Epithelial cell of prostate (primary cell): Measurements from ENCODE around the gene SOCS4.
A peak's percentile ranks its signal among the peaks of the same experiment; 100 is the strongest.
"Not testable (repeated sequence)": the region's sequence is repeated elsewhere in the genome, so short reads cannot be mapped to it uniquely, and the experiment has no call there.

Experiments
- DNase-seq: peaks from one replicate; pipeline ENCODE4 v3.0.0-alpha.2; 2011; ENCODE audit warnings: low read depth, low spot score
- H3K27ac ChIP-seq: fragments of 450-650 bp; 2 replicates; pipeline ENCODE4 v1.5.1; 2017; ENCODE audit warnings: mild to moderate bottlenecking

SOCS4 gene

DNA sequence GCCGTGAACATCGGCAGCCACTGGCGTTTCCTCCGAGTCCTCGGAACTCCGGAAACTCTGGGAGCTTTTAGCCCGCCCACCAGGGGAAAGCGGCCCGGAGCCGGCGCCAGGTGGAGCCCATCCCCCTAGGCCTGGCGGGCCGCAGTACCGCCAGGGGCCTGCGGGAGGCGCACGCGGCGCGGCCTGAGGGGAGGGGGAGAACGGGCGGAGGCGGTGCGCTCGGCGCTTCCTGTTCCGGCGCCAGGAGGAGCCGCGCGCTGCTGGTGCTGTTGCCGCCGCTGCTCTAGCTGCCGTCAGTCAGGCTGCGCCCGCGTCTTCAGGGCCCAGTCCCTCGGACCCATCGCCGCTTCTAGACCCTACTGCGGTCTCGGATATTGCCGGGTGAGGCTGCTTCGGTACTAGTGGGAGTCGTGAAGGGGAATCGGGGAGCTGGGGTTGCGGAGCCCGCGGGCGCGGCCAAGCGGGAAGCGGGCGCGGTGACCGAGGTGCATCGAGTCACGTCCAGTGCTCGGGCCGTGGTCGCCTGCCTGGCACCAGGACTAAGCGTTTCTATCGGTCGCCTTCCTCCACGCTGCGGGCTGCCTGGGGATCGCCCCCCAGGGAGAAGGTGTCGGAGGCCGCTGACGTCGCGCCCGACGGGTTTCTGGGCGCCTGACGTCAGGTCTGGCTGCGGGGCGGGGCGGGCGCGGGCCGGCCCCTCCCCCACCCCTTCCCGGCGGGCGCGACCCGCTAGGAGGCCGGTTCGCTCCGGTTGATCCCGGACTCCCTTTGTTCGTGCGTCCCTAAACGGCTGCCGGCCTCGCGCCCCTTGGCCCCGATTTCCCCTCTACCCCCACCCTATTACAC is 24.6 kb downstream of the SOCS4 start, which contains the start of gene MAPK1IP1L:
TSS of gene MAPK1IP1L (plus strand) at position 225 of the 846 bp plus-strand sequence. CDS start 10,037 bp downstream, outside the sequence.
- peak; percentile 57 for DNase-seq
- H3K27ac ChIP-seq, result peak within 1 kb of the TSS; percentile 97

DNA sequence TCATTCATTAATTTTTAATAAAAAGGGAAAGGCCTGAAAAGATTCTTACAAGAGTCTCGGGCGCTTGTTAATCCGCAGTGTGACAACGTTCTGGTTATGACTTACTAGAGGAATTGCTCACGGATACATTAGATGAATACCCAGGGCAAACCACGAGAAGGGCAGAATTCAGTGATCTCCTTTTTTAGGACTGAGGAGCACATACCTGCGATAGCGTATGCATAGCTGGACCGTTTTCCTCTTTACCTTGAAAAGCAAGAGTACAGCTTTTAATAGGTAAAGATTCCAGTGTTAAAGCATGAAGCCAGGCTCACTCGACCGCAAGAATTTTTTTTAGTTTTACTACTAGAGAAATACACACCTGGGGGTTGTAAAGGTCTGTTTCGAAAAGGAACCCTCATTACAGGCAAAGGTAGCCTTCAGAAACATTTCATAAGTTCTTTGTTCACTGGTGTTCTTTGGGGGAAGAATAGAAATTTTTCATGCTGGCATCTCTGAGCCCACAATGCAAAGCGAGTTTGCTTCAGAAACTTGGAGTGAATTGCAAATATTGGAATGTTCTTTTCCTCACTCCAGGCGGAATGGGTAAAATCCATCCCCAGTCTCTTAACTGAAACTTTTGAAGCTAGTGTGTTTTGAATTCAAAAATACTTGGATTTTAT is 25.4 kb downstream of the SOCS4 start:
- peak overlapping the region; percentile 97 for H3K27ac ChIP-seq
- no peak for DNase-seq

DNA sequence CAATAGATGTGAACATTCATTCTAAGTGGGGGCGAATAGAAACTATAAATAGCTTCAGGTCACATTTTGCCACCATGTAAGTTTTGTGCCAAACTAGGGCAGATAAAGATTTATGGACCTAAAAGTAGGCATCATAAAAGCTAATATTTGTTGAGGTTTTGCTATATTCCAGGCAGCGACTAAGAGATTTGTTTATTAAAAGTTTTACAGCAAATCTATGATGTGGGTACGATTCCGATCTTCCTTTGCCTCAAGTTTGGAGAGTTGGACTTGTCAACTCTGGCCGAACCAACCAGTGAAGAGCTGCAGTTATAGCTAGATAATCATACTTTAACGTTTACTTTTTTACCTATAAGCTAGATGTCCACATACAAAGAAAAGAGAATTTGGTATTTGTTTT is 26.0 kb downstream of the SOCS4 start:
- DNase-seq, result no peak
- peak overlapping the region; percentile 97 for H3K27ac ChIP-seq

DNA sequence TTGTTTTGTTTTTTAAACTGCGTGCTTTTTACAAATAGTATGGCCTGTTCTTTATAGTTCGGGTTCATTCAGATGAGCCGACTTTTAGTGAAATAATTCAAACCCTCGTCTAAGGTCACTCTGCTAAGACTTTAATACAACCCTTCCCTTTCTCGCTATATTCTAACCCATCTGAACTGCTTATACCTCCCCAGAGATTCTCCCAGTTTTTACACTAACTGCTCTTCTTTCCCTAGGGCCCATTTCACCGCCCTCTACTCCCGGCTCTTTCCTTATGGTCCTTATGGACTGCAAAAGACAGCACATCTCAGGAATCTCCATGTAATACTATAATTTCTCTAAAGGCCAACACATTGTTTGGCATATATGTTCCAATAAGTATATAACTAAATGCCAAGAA is 26.5 kb downstream of the SOCS4 start:
- DNase-seq, result no peak
- H3K27ac ChIP-seq, result no peak overlapping the region

DNA sequence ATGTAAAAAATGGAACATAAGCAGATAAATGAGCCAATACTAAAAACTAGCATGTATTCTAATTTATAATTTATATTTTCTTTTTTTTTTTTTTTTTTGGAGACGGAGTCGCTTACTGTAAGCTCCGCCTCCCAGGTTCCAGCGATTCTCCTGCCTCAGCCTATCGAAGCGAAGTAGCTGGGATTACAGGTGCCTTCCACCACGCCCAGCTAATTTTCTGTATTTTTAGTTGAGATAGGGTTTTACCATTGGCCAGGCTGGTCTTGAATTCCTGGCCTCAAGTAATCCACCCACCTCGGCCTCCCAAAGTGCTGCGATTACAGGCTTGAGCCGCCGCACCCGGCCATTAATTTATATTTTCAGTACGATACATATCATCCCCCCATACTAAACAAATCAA is 27.1 kb downstream of the SOCS4 start:
- H3K27ac ChIP-seq, result no peak overlapping the region
- DNase-seq, result no peak

DNA sequence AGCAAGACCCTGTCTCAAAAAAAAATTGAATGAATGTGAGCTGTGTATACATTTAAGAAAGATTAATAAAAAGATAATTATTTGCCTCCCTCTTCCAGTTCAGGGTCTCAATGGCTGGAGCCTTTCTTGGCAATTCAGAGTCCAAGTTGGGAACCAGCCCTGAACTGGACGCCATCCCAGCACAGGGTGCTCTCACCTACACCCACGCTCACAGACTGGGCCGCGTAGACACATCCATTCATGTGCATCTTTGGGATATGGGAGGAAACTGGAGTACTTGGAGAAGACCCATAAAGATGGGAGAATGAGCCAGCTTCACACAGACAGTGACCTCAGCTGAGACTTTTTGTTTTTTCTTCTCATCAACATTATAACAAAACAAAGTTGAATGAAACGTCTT is 30.9 kb downstream of the SOCS4 start:
- H3K27ac ChIP-seq, result no peak overlapping the region
- no peak for DNase-seq

DNA sequence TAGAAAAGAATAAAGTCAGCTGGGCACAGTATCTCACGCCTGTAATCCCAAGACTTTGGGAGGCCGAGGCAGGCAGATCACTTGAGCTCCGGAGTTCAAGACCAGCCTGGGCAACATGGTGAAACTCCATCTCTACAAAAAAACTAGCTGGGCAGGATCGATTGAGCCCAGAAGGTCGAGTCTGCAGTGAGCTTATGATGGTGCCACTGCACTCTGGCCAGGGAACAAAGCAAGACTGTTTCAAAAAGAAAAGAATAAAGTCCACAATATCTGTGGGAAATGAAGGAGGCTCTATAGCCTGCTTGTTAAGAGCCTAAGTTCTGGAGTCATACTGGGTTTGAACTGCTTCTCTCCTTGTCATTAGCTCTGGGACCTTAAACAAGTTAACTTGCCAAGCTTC is 32.3 kb downstream of the SOCS4 start:
- H3K27ac ChIP-seq, result no peak overlapping the region

DNA sequence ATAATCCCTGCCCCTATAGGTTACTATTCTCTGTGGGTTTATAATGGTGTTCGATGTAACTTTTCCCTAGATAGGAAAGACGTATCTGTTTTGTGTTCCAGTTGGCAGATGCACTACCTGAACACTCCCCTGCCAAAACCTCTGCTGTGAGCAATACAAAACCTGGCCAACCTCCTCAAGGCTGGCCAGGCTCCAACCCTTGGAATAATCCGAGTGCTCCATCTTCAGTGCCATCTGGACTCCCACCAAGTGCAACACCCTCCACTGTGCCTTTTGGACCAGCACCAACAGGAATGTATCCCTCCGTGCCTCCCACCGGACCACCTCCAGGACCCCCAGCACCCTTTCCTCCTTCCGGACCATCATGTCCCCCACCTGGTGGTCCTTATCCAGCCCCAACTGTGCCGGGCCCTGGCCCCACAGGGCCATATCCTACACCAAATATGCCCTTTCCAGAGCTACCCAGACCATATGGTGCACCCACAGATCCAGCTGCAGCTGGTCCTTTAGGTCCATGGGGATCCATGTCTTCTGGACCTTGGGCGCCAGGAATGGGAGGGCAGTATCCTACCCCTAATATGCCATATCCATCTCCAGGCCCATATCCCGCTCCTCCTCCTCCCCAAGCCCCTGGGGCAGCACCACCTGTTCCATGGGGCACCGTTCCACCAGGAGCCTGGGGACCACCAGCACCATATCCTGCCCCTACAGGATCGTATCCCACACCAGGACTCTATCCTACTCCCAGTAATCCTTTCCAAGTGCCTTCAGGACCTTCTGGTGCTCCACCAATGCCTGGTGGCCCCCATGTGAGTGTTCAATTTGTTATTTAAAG is 35.7 kb downstream of the SOCS4 start:
- DNase-seq, result no peak
- H3K27ac ChIP-seq, result no peak overlapping the region

More for the DNA sequence above, 32.3 kb downstream of the SOCS4 start:
- no peak for DNase-seq

DNA sequence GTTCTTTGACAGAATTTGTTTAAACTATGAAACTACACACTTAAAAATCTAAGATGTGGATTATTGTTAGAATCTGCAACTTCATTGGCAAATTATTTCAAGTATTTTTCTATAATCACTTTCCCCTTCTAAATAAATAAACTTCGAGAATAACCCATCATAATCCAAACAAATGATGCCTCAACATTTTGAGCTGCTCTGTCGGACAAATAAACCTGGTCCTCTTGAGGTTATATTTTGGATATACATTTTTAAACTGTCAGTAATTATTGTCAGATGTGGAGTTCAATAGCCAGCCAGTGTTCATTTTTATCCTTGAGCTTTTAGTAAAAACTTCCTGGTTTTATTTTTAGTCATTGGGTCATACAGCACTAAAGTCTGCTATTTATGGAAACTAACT is 37.9 kb downstream of the SOCS4 start:
- not testable (repeated sequence) for DNase-seq, H3K27ac ChIP-seq

DNA sequence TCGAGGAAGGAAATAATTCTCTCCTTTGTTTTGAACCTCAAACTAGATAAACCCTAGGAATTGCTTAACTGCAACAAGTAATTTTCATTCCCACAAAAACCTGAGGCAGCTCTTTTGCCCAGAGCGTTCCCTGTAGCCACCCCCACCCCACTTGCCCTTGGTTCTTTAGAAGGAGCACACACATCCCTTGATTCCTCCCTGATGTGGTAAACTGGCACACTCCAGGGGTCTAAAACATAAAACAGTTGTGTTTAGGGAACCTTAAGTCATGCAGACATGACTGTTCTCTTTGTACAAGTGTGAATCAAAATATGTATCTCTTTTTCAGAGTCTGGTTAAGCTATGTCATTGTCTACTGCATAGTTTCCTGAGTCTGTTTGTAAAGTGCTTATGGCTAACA is 38.4 kb downstream of the SOCS4 start:
- H3K27ac ChIP-seq, result no peak overlapping the region

DNA sequence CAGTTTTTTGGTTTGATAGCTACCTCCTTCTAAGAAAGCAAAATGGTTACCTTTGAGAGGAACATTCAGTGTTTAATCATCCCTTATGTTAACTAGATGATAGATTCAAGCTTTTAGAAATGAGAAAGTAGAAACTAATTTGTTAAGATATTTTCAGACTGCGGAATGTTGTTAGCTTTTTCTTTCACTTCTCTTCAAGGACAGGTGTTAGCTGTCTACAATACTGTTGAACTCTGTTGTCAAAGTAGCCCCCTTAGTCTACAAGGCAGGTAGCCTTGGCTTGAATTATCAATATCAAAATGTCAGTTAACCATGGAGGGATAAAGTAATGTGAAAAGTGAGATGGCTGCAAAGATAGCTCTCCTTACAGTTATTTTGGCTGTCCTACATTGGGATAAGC is 39.2 kb downstream of the SOCS4 start:
- H3K27ac ChIP-seq, result no peak overlapping the region
- no peak for DNase-seq

More for the DNA sequence above, 38.4 kb downstream of the SOCS4 start:
- DNase-seq, result no peak

DNA sequence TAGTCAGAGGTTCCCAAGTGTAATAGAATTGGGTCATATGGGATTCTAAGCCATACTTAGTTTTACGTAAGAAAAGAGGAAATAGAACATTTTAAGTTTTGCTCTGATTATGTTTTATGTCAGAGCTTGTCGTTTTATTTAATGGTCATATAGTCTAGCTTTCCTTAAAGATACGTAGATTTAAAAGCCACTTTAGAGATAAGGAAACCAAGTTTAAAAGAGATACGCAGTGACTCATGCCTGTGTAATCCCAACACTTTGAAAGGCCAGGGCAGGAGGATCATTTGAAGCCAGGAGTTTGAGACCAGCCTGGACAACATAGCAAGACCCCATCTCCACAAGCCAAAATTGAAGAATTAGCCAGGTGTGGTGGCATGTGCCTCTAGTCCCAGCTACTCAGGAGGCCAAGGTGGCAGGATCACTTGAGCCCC is 44.0 kb downstream of the SOCS4 start:
- no peak for DNase-seq
- peak overlapping the region; percentile 73 for H3K27ac ChIP-seq

DNA sequence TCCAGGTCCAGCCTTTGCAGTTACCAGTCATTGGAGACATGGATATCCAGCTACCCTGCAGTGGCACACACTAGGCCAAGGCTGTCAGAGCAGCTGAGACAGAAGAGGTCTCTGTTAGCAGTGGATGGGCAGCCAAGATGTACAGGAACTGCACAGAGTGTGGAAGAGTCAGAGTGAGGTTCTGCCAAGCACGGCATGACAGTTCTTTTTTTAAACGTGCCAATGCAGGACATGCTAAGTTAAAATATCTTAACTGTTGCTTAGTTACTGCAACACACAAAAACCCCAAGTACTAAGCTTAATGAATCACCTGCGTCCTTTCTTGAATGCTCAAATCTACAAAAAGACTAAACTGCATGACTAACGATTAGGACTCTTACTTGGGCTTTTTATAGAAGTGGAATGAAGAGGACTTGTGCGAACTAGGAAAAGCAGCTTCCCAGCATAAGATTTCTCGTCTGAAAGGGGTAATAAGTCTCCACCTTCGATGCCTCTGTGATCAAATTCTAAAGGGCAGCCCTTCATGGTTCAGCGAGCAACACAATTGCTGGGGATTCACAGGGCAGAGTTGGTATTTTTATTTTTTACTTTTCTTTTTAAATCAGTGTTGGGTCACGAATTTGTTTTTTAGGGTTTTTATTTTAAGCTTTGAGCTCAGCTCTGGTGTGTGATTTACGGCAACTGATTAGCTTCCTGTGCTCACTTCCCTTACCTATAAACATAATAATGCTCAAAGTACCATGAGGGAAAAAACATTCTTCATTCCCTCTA is 45.0 kb downstream of the SOCS4 start:
- H3K27ac ChIP-seq, result peak overlapping the region; percentile 73
- peak; percentile 83 for DNase-seq

DNA sequence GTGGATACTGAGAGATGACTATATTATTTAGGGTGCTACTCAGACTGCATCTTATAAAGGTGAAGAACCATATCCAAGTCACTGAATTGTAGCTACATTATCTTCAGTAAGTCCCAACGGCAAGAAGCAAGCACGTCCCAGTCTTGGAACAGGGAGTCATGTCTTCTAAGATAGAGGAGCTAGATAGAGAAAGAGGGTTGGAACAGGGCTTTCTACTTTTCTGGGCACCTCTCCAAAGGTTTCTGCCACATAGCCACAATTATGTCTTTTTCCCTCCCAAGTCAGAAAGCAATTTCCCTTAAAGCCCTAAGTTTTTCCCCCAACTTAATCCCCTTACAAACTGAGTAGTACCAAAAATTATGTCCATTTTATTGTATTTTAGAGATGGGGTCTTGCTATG is 46.8 kb downstream of the SOCS4 start:
- H3K27ac ChIP-seq, result no peak overlapping the region
- no peak for DNase-seq

DNA sequence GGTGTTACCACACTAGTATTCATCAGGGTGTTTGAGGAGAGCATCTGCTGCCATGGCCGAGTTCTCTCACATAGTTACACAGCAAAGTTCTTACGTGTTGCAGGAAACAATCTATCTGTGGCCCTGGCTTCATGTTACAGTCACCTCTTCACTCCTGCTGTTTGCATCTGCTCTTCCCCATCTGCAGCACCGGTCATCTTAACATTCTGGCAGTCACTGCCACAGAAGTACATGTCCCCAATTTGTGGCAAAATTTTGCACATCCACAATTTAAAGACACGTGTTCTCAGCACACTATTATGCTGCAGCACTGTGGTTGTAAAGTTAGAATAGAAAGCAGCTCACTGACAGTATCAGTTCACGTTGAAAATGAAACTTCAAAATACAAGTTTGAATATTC is 47.6 kb downstream of the SOCS4 start:
- no peak overlapping the region for H3K27ac ChIP-seq
- DNase-seq, result no peak

DNA sequence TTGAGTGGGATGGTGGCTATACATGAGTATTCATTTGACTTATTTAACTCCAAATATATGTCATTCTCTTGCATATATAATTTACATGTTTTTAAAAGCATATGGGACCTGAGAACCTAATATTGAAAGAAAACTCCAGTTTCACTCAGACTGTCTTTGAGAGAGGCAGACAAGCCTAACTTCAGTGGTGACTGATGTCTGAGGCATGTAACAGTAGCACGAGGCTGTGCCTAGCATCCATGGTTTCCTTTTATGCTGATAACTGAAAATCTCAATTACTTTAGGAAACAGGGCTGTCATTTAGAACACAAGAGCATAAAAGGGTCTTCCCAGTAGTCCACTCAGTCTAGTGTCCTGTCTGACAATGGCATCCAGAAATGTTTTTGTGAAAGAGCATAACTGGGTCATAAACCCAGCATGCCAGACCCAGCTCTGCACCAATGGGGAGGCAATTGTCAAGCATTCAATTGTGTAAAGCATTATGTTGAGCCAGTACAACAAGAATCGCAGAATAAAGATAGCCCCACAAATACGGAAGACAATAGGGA is 48.7 kb downstream of the SOCS4 start:
- peak overlapping the region; percentile 82 for H3K27ac ChIP-seq
- no peak for DNase-seq

DNA sequence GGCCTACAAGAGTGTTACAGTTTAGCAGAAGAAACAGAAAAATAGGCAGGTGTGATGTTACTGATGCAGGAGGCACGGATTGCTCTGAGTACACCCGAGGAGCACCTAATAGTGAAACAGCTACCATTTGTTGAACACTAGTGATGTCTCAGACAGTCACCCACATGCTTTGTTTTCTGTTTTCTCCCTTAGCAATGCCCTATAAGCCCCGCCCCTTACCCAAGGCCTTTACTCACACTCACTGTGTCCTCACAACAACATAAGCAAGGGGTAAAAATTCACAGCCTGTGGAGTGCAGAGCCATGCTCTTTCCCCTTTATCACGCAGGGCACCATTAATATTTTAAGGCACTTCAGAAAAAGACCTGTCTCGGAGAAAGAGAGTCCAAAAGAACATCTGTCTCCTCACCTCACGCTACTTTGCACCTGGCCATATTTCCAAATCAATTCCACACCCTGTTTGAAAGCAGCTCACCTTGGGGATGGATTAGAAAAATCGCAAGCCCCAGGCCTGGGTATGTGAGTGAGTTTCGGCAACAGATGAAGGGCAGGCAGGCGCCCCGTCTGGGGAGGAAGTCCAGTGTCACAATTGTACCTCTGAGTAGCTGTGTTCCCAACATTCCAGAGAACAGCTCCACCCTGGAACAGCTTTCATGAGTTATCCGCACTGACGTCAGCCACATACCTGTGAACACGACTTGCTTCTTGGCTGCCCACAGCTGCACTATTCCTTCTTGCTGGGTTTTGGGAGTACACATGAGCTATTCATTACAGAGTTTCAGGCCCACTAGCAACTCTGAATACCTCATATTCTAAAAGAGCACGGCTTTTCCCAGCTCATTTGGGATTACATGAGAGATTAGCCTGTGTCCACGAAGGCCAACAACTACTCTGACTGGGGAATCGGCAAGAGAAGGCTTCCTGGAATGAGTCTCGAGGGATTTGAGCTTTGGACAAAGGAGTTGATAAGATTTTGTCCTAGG is 50.4 kb downstream of the SOCS4 start:
- no peak for DNase-seq
- H3K27ac ChIP-seq, result peak overlapping the region; percentile 82

DNA sequence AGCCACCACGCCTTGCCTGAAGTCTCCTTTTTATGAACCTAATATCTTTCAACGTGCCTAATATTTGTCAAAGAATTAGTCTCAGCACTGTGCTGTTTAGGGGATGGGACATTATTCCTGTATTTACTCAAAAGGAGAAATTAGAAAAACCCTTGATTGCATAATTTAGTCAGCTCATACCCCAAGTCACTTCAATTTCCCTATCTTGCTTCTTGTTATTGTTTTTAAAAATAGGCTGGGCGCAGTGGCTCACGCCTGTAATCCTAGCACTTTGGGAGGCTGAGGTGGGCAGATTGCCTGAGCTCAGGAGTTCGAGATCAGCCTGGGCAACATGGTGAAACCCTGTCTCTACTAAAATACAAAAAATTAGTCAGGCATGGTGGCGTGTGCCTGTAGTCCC is 52.9 kb downstream of the SOCS4 start:
- DNase-seq, H3K27ac ChIP-seq: not testable (repeated sequence)
